Measurements from ENCODE around the gene CELA2B. TPM values are rescaled to one million over a fixed set of nuclear protein-coding genes. Genes with fewer than 3 reads are reported as not detected.

Gene CELA2B
- total RNA-seq, 1 donor from 2014 or later, result not detected

GRCh38 chr1:15436881-15437442, 38.9 kb upstream of the CELA2B start:
- H3K36me3 ChIP-seq, result no peaks in the 10 kb centered on the region
- H3K27me3 ChIP-seq, result no peaks in the 10 kb centered on the region
- no peak for TF ChIP-seq CTCF (IDR thresholded peaks at IDR 0.05)
- intact Hi-C loops (cut with DNase I), result no loop called here
- no peak overlapping the region for H3K4me3 ChIP-seq
- no peaks in the 10 kb centered on the region for H3K9me3 ChIP-seq
- H3K4me1 ChIP-seq, result no peaks in the 10 kb centered on the region
- ATAC-seq (no peak), DNase-seq (no peak)
- no peak overlapping the region for H3K27ac ChIP-seq

- no peak for DNase-seq
- no peaks in the 10 kb centered on the region for H3K36me3 ChIP-seq
- no peaks in the 10 kb centered on the region for H3K4me1 ChIP-seq
- no peak for TF ChIP-seq CTCF (IDR thresholded peaks at IDR 0.05)
- no peak overlapping the region for H3K4me3 ChIP-seq
- H3K27me3 ChIP-seq, result no peaks in the 10 kb centered on the region
- no peaks in the 10 kb centered on the region for H3K9me3 ChIP-seq
- no peak overlapping the region for H3K27ac ChIP-seq
- intact Hi-C loops (cut with DNase I), result no loop called here
- ATAC-seq, result no peak
Measured at GRCh38 chr1:15439325-15439724, 36.6 kb upstream of the CELA2B start.

DNA sequence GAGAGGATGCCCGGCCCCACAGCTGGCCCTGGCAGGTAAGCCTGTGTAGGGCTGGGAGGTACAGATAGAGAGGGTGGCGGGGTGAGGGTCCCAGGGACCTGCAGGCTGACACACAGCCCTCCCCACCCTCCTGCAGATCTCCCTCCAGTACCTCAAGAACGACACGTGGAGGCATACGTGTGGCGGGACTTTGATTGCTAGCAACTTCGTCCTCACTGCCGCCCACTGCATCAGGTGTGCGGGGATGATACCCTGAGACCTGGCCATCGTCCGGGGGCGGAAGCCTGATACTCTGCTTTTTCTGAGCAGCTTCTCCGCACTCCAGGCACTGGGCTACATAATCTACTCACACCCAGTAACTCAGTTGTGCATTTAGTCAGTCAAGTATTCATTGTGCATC, 35.5 kb upstream of the CELA2B start:
- H3K27ac ChIP-seq, result no peak overlapping the region
- H3K36me3 ChIP-seq, result no peaks in the 10 kb centered on the region
- no peaks in the 10 kb centered on the region for H3K9me3 ChIP-seq
- no peak for TF ChIP-seq CTCF (IDR thresholded peaks at IDR 0.05)
- DNase-seq, result no peak
- H3K4me3 ChIP-seq, result no peak overlapping the region
- intact Hi-C loops (cut with DNase I), result no loop called here
- H3K4me1 ChIP-seq, result no peaks in the 10 kb centered on the region
- no peaks in the 10 kb centered on the region for H3K27me3 ChIP-seq
- no peak for ATAC-seq

DNA sequence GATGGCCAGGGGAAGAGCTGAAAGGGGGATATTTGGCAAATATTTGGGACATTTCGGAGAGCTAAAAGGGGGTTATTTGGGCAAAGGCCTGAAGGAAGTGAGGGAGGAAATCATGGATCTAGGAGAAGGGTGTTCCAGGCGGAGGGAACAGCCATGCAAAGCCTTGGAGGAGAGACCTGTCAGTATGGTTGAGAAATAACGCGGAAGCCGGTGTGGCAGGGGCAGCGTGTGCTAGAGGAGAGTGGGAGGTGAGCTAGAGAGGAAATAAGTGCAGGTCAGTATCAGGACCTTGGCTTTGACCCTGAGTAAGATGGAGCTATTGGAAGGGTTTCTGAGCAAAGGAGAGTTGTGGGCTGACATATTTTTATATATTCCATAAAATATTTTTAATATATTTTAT, 34.7 kb upstream of the CELA2B start:
- intact Hi-C loops (cut with DNase I), result no loop called here
- Histone ChIP-seq H3K4me3 (no peak overlapping the region), H3K27ac (no peak overlapping the region), H3K27me3 (no peaks in the 10 kb centered on the region), H3K4me1 (no peaks in the 10 kb centered on the region), H3K36me3 (no peaks in the 10 kb centered on the region), H3K9me3 (no peaks in the 10 kb centered on the region)
- TF ChIP-seq CTCF (IDR thresholded peaks at IDR 0.05), result no peak
- no peak for DNase-seq
- ATAC-seq, result no peak

- Histone ChIP-seq H3K27ac (no peak overlapping the region), H3K36me3 (no peaks in the 10 kb centered on the region), H3K27me3 (no peaks in the 10 kb centered on the region), H3K4me1 (no peaks in the 10 kb centered on the region), H3K9me3 (no peaks in the 10 kb centered on the region), H3K4me3 (no peak overlapping the region)
- DNase-seq, result no peak
- intact Hi-C loops (cut with DNase I), result no loop called here
- TF ChIP-seq CTCF (IDR thresholded peaks at IDR 0.05), result no peak
- no peak for ATAC-seq
Measured at GRCh38 chr1:15442119-15442518, 33.8 kb upstream of the CELA2B start.

DNA sequence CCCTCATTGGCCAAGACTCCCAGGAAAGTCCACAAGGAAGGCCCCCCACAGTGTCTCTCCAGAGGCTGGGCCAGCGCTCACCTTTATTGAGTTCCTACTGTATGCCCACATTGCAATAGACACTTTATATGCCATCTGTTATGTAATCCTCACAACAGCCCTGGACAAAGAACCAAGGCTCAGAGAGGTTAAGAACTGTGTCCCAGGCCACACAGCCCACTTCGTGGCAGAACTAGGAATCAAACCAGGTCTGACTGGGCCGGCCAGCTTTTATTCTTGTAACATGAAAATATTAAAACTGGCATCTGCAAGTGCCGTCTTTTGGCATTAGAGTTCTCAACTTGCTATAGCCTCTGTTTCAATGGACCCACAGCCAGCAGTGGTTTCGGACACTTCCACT, 33.1 kb upstream of the CELA2B start:
- ATAC-seq, result no peak
- no peak for TF ChIP-seq CTCF (IDR thresholded peaks at IDR 0.05)
- Histone ChIP-seq H3K9me3 (no peaks in the 10 kb centered on the region), H3K36me3 (no peaks in the 10 kb centered on the region), H3K4me3 (no peak overlapping the region), H3K27me3 (no peaks in the 10 kb centered on the region), H3K27ac (no peak overlapping the region), H3K4me1 (no peaks in the 10 kb centered on the region)
- DNase-seq, result no peak
- intact Hi-C loops (cut with DNase I), result no loop called here
